HCT116 (cell line): Measurements from ENCODE around the gene ZMYM4.

Experiments
- ELF1 ChIP-seq: IDR thresholded peaks from 2 replicates; pipeline ENCODE4 v1.6.1; 2012; ENCODE audit warnings: low read depth, borderline replicate concordance
- SIN3A ChIP-seq: IDR thresholded peaks from 2 replicates; pipeline ENCODE4 v1.6.1; 2012; ENCODE audit warnings: low read depth
- YY1 ChIP-seq: IDR thresholded peaks from 2 replicates; pipeline ENCODE4 v1.6.1; 2011; ENCODE audit warnings: low read length, low read depth, moderate library complexity, mild to moderate bottlenecking; ENCODE audit not compliant: insufficient replicate concordance; ENCODE audit errors: extremely low read depth
- ZNF274 ChIP-seq: fragments of 200-500 bp; sonication (Bioruptor generic); IDR thresholded peaks from 2 replicates; pipeline ENCODE4 v1.6.1; 2014; ENCODE audit warnings: mild to moderate bottlenecking, low read depth, low read length, inconsistent platforms
- TF ChIP-seq, protein P1 (sequence below), 3 experiments: fragments of 200-600 bp in 1 of 3; sonication (generic) in 1 of 3; IDR thresholded peaks in 2 of 3; conservative IDR thresholded peaks in 1 of 3; 2 replicates each; pipeline ENCODE4 v1.5.1; 2012 to 2017; ENCODE audit warnings: low read depth in 2 of 3, low read length in 2 of 3, antibody characterized with exemption in 1 of 3, borderline replicate concordance in 1 of 3, control low read depth in 1 of 3, mild to moderate bottlenecking in 1 of 3, mixed read lengths in 1 of 3, mixed run types in 1 of 3, moderate library complexity in 1 of 3; ENCODE audit not compliant: insufficient read depth in 1 of 3
- TF ChIP-seq, protein P2 (sequence below): IDR thresholded peaks from 2 replicates; pipeline ENCODE4 v1.6.1; 2012

DNA sequence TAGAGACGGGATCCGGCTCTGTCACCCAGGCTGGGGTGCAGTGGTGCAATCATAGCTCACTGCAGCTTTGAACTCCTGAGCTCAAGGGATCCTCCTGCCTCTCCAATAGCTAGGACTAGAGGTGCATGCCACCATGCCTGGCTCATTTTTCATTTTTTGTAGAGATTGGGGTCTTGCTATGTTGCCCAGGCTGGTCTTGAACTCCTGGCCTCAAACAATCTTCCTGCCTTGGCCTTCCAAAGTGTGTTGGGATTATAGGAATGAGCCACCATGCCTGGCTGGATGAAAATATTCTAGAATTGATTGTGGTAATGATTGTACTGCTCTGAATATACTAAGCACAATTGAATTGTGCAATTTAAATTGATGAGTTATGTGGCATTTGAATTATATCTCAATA is 21.9 kb downstream of the ZMYM4 start:
- TF ChIP-seq, protein P1, sequence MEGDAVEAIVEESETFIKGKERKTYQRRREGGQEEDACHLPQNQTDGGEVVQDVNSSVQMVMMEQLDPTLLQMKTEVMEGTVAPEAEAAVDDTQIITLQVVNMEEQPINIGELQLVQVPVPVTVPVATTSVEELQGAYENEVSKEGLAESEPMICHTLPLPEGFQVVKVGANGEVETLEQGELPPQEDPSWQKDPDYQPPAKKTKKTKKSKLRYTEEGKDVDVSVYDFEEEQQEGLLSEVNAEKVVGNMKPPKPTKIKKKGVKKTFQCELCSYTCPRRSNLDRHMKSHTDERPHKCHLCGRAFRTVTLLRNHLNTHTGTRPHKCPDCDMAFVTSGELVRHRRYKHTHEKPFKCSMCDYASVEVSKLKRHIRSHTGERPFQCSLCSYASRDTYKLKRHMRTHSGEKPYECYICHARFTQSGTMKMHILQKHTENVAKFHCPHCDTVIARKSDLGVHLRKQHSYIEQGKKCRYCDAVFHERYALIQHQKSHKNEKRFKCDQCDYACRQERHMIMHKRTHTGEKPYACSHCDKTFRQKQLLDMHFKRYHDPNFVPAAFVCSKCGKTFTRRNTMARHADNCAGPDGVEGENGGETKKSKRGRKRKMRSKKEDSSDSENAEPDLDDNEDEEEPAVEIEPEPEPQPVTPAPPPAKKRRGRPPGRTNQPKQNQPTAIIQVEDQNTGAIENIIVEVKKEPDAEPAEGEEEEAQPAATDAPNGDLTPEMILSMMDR (IDR thresholded peaks at IDR 0.05 in 2 of 3, conservative IDR thresholded peaks at IDR 0.05 in 1 of 3; ENCODE audit: borderline replicate concordance in 1 of 3, insufficient read depth in 1 of 3, low read depth in 2 of 3, low read length in 2 of 3): no peak
- TF ChIP-seq, protein P2, sequence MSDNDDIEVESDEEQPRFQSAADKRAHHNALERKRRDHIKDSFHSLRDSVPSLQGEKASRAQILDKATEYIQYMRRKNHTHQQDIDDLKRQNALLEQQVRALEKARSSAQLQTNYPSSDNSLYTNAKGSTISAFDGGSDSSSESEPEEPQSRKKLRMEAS: no peak
- TF ChIP-seq ZNF274 (no peak), ELF1 (no peak), SIN3A (no peak), YY1 (no peak)
